HG03025 (cell line): ENCODE data around the gene HINT2.

Experiments used
- ATAC-seq: cut with Tn5 transposase; IDR thresholded peaks from one replicate; pipeline ENCODE4 v1.9.1; 2021; ENCODE audit warnings: mild to moderate bottlenecking, moderate library complexity; ENCODE audit not compliant: unreplicated experiment, low FRiP score

Gene HINT2

GRCh38 chr9:35814106-35814840 lies 569 bp downstream of the HINT2 start:
- peak; percentile 9 for ATAC-seq

DNA sequence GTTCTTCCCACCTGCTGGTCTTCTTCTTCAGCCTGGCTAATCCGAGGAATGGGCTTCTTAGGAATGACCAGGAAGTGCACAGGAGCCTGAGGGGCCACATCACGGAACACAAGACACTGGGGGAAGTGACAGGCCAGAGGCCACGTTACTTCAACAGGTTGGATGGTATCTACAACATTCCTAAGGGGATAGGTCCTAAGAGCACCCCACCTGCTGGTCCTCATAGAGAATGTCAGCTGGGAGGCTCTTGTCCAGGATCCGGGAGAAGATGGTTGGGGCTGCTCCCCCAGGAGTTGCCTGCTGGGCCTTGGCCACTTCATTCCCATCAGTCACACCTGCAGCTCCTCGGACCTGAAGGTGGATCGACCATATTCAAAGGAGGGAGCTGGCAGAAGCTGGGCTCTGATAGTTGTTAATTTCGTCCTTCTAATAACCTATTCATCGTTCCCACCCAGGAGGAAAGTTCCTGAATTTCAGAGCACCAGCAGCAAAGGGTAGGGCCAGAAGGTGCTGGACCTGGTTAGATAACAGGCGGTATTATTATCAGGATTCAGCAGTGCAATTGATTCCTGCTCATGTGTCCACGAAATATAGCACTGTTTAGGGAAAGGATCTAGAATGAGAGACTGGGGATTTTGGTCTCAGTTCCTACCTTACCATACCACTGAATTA lies 1.3 kb downstream of the HINT2 start:
- no peak for ATAC-seq

DNA sequence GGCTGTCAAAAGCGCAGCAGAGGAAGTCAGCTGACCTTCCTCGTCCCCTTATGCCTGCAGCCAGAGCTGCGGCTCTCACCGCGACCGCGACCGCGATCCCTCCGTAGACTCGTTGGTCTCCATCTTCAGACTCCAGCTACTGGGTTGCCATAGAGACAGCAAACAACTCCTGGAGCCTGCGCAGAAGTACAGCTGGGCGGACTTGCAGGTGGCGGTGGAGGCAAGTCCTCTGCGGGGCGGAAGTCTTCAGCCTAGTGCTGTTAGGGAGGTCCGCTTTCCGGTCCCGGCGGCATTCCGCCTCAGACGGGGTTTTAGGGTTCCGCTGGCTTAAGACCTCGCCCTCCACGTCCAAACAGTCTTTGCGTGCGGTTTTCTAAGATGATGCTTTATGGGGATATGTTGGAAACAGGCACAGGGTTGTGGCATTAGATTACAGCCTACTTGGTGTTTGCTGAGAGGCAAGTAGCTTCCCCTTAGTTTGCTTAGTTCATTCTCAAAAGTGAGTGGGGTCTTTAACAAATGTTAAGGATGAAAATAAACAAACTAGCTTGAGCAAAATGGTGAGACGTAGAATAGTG lies 2.7 kb downstream of the HINT2 start, which contains the start of gene SPAG8:
TSS of gene SPAG8 (minus strand) at position 238 of the 578 bp plus-strand sequence. CDS start at position 123, 115 bp downstream.
- peak; percentile 39 for ATAC-seq

- peak; percentile 0 for ATAC-seq
Observed at GRCh38 chr9:35811381-35812024, 3.3 kb downstream of the HINT2 start.

DNA sequence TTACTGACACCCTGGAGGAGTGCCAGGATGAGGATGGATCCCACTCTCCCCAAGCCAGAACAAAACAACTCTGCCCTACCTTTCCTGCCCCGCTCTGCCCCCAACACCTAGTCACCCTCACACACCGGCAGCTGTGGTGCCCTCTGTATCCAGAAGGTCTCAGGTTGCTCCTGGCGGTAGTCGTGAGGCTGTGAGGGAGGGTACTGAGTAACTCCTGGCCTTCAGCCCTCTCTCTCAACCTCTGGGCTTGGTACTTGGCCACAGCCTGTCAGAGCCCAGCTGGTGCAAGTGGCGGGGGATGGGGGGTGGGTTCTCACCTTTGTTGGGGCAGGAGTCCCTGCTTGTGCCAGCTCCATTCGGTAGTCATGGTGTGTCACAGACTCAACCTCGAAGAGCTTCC lies 4.7 kb downstream of the HINT2 start:
- no peak for ATAC-seq

- ATAC-seq: no peak
Observed at GRCh38 chr9:35808433-35808832, 6.4 kb downstream of the HINT2 start.

- ATAC-seq: no peak
Observed at GRCh38 chr9:35806101-35806500, 8.7 kb downstream of the HINT2 start.

- ATAC-seq: no peak
Observed at GRCh38 chr9:35801328-35802128, 13.3 kb downstream of the HINT2 start.

DNA sequence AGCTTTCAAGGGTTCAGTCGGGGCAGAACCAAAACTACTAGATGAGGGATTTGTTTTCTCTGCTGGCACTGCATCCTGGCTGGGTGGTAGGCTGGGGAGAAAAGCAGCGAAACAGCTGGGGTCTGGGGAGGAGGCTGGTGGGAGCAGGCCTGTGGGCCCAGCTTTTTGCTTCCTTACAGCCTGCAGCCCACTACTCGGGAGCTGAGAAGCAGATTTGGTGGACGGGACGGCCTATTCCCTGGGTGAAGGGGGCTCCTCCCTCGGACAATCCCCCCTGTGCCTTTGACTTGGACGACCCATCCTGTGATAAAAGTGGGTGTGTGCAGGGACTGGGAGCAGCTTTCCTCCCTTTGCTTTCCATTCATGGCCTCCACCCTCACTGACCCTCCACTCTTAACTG lies 14.3 kb downstream of the HINT2 start:
- ATAC-seq: no peak

- ATAC-seq: no peak
Observed at GRCh38 chr9:35798658-35799374, 16.0 kb downstream of the HINT2 start.

DNA sequence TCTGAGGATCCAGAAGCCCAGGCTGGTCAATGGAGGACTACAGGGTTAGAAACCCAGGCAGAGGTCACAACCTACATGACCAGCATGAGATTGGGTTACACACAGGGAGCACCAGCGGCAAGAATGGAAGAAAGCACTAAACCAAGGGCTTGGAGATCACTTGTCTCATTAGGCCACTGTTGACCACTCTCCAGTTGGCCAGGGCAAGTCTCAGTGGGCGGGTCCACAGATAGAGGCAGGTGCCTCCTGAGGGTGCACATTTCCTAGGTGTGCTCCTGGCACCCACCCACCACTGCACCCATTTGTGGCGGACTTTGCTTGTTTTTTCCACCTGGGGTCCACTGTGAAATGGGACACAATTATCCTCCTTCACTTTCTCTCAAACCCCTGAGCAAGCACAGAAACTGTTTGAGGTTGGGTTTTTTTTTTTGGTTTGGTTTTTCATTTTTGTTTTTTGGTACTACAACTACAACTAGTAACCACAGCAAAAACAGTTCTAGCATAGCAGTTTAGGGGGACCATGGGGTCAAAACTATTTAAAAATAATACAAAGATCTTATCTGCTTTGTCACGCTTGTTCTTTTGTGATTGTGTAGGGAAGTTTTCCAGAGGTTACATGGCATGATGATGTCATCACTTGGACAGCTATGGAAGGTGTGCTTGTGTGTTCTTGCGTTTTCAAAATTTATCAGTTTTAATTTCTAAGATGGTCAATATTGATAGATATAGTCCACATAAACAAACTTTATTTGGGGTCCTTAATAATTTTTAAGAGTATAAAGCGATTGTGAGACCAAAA lies 17.3 kb downstream of the HINT2 start:
- no peak for ATAC-seq

- no peak for ATAC-seq
Observed at GRCh38 chr9:35795695-35796094, 19.1 kb downstream of the HINT2 start.

DNA sequence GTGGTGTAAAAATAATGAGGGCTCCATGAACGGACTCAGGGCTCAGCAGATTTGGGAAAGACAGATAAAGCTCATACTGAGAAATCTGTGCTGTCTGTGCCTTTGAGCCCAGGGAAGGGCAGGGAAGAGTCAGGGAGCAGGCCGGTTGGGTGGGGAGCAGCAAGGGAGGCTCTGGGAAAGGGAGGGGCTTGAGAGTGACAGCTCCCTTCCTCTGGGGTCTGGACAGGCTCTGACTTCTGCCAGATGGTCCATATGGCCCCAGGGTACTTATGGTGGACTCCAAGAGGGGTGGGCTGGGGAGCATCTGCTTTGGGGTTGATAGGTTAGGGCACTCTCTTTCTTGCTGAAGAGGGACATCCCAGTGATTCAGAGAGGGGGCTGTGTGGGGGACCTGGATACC lies 21.4 kb downstream of the HINT2 start:
- no peak for ATAC-seq

GRCh38 chr9:35792826-35793225 lies 22.0 kb downstream of the HINT2 start:
- no peak for ATAC-seq

- ATAC-seq: no peak
Observed at GRCh38 chr9:35792024-35792813, 22.6 kb downstream of the HINT2 start.

DNA sequence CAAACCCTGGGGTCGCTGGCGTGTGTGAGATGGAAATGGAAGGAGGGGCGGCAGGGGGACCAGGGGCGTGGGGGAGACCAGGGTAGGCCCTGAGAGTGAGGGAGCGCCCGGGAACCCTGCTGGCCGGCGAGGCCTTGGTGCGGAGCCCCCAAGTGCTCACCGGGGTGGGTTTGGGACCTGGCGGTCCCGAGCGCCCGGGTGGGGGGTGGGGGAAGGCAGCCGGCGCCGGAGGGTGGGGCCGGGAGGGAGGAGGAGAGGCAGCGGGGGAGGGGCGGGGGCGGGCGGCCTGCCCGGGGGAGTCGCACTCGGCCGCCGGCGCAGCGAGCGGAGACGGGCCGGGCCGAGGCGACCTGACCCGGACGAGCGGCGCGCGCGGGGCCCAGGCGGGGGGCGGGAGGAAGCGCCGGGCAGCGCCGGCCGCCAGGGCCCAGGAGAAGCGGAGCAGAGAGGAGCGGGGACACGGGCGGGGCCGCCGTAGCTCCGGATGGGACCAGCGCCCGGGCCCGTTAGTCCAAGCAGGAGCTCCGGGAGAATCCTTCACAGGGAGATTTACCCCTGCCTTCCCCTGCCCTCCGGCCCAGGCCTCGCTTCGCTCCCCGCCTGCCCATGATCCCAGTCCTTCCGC lies 23.4 kb downstream of the HINT2 start, which contains the start of gene NPR2:
TSS of gene NPR2 (plus strand) at position 295 of the 625 bp plus-strand sequence. CDS start 818 bp downstream, outside the sequence.
- no peak for ATAC-seq
